Astrocyte (in vitro differentiated cells and primary cell): ENCODE data around the gene CCDC137. TPM values are rescaled to one million over a fixed set of nuclear protein-coding genes. Genes with fewer than 3 reads are reported as not detected.
A peak's percentile ranks its signal among the peaks of the same experiment; 100 is the strongest.

Source experiments
- DNase-seq: peaks from one replicate; pipeline ENCODE4 v3.0.0-alpha.2; 2010; ENCODE audit warnings: low read depth
- FAIRE-seq: peaks from 2 replicates; lab custom pipeline; 2011; peaks lifted over from hg19 to GRCh38; lab: Jason Lieb, UNC
- H2AFZ ChIP-seq: 2 replicates; pipeline ENCODE4 v1.6.0; 2012; ENCODE audit warnings: low read depth, low read length, inconsistent platforms
- H3K27ac ChIP-seq: 2 replicates; pipeline ENCODE4 v1.5.1; 2011; ENCODE audit warnings: low read depth, low read length, inconsistent platforms
- H3K27me3 ChIP-seq: 2 replicates; pipeline ENCODE4 v1.6.0; 2011; ENCODE audit warnings: low read length, inconsistent platforms; ENCODE audit not compliant: insufficient read depth
- H3K36me3 ChIP-seq: 2 replicates; pipeline ENCODE4 v1.5.1; 2011; ENCODE audit warnings: low read length, inconsistent platforms; ENCODE audit not compliant: insufficient read depth
- H3K4me1 ChIP-seq: 2 replicates; pipeline ENCODE4 v1.5.1; 2011; ENCODE audit warnings: low read length, inconsistent platforms; ENCODE audit not compliant: insufficient read depth
- H3K4me2 ChIP-seq: 2 replicates; pipeline ENCODE4 v1.6.0; 2012; ENCODE audit warnings: low read length, inconsistent platforms
- H3K4me3 ChIP-seq: 2 replicates; pipeline ENCODE4 v1.5.1; 2011; ENCODE audit warnings: low read depth, mild to moderate bottlenecking, low read length, inconsistent platforms; ENCODE audit not compliant: insufficient read depth
- H3K79me2 ChIP-seq: 2 replicates; pipeline ENCODE4 v1.6.0; 2012; ENCODE audit warnings: mild to moderate bottlenecking, low read length, inconsistent platforms; ENCODE audit not compliant: insufficient read depth
- H3K9ac ChIP-seq: 2 replicates; pipeline ENCODE4 v1.6.0; 2012; ENCODE audit warnings: mild to moderate bottlenecking, low read length, inconsistent platforms
- H3K9me3 ChIP-seq: 2 replicates; pipeline ENCODE4 v1.5.1; 2012; ENCODE audit warnings: low read depth, mild to moderate bottlenecking, low read length, inconsistent platforms; ENCODE audit not compliant: insufficient read depth
- H4K20me1 ChIP-seq: 2 replicates; pipeline ENCODE4 v1.6.0; 2012; ENCODE audit warnings: low read length, inconsistent platforms; ENCODE audit not compliant: insufficient read depth
- H3K27ac Mint-ChIP-seq: one replicate; pipeline ENCODE4 v1.8.0; 2021; ENCODE audit warnings: mild to moderate bottlenecking, mixed read lengths; ENCODE audit not compliant: unreplicated experiment
- H3K27me3 Mint-ChIP-seq: one replicate; pipeline ENCODE4 v1.8.0; 2021; ENCODE audit warnings: low read depth, mixed read lengths; ENCODE audit not compliant: unreplicated experiment
- H3K36me3 Mint-ChIP-seq: one replicate; pipeline ENCODE4 v1.8.0; 2021; ENCODE audit warnings: low read depth, mixed read lengths; ENCODE audit not compliant: unreplicated experiment
- H3K4me1 Mint-ChIP-seq: one replicate; pipeline ENCODE4 v1.8.0; 2021; ENCODE audit warnings: low read depth, mixed read lengths; ENCODE audit not compliant: unreplicated experiment
- H3K4me3 Mint-ChIP-seq: one replicate; pipeline ENCODE4 v1.8.0; 2021; ENCODE audit warnings: mild to moderate bottlenecking, moderate library complexity, mixed read lengths; ENCODE audit not compliant: unreplicated experiment
- H3K9me3 Mint-ChIP-seq: one replicate; pipeline ENCODE4 v1.8.0; 2021; ENCODE audit warnings: mild to moderate bottlenecking, mixed read lengths; ENCODE audit not compliant: unreplicated experiment
- EZH2 ChIP-seq: IDR thresholded peaks from 2 replicates; pipeline ENCODE4 v1.6.1; 2012; ENCODE audit warnings: mild to moderate bottlenecking, low read length, inconsistent platforms; ENCODE audit not compliant: insufficient read depth
- total RNA-seq: library from RNA; stranded (reverse); gene quantifications from 2 replicates; pipeline ENCODE4 v1.2.1, GENCODE V29; 2021
- TF ChIP-seq, protein P1 (sequence below): IDR thresholded peaks from 2 replicates; pipeline ENCODE4 v1.5.1; 2011; ENCODE audit warnings: low read depth, mild to moderate bottlenecking, inconsistent platforms, low read length, moderate library complexity; ENCODE audit not compliant: insufficient read depth

Gene CCDC137
- total RNA-seq, 1 donor from 2014 or later = 29.4 TPM

DNA sequence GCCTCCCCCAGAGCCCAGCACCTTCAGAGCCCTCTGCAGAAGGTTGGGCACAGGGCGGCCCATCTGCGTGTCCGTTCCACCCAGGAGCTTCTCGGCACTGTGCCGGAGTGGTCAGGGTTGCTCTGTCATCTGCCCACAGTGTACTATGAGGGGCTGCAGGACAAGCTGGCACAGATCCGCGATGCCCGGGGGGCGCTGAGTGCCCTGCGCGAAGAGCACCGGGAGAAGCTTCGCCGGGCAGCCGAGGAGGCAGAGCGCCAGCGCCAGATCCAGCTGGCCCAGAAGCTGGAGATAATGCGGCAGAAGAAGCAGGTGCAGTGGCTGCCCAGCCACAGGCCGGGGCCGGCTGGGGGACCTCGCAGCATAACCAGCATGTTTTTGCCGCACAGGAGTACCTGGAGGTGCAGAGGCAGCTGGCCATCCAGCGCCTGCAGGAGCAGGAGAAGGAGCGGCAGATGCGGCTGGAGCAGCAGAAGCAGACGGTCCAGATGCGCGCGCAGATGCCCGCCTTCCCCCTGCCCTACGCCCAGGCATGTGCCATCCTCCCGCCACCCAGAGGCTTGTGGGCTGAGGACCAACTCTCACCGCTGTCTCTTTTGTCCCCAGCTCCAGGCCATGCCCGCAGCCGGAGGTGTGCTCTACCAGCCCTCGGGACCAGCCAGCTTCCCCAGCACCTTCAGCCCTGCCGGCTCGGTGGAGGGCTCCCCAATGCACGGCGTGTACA lies 29.8 kb downstream of the CCDC137 start:
- Histone ChIP-seq H3K36me3 (peaks cover 32% of the 10 kb centered on the region), H3K9ac (no peak overlapping the region), H3K4me1 (peaks cover 8% of the 10 kb centered on the region), H3K4me2 (no peak overlapping the region), H3K27ac (no peak overlapping the region), H3K79me2 (peaks cover 92% of the 10 kb centered on the region), H2AFZ (no peak overlapping the region), H3K27me3 (no peaks in the 10 kb centered on the region), H3K9me3 (no peaks in the 10 kb centered on the region), H4K20me1 (peaks cover 83% of the 10 kb centered on the region), H3K4me3 (no peak overlapping the region)
- Mint-ChIP-seq H3K27ac (no peak overlapping the region), H3K4me3 (no peak overlapping the region), H3K27me3 (no peaks in the 10 kb centered on the region), H3K36me3 (peaks cover 13% of the 10 kb centered on the region), H3K9me3 (no peaks in the 10 kb centered on the region), H3K4me1 (peaks cover 3% of the 10 kb centered on the region)
- TF ChIP-seq EZH2 = no peak
- TF ChIP-seq, protein P1, sequence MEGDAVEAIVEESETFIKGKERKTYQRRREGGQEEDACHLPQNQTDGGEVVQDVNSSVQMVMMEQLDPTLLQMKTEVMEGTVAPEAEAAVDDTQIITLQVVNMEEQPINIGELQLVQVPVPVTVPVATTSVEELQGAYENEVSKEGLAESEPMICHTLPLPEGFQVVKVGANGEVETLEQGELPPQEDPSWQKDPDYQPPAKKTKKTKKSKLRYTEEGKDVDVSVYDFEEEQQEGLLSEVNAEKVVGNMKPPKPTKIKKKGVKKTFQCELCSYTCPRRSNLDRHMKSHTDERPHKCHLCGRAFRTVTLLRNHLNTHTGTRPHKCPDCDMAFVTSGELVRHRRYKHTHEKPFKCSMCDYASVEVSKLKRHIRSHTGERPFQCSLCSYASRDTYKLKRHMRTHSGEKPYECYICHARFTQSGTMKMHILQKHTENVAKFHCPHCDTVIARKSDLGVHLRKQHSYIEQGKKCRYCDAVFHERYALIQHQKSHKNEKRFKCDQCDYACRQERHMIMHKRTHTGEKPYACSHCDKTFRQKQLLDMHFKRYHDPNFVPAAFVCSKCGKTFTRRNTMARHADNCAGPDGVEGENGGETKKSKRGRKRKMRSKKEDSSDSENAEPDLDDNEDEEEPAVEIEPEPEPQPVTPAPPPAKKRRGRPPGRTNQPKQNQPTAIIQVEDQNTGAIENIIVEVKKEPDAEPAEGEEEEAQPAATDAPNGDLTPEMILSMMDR = no peak
- no peak for DNase-seq
- no peak for FAIRE-seq

DNA sequence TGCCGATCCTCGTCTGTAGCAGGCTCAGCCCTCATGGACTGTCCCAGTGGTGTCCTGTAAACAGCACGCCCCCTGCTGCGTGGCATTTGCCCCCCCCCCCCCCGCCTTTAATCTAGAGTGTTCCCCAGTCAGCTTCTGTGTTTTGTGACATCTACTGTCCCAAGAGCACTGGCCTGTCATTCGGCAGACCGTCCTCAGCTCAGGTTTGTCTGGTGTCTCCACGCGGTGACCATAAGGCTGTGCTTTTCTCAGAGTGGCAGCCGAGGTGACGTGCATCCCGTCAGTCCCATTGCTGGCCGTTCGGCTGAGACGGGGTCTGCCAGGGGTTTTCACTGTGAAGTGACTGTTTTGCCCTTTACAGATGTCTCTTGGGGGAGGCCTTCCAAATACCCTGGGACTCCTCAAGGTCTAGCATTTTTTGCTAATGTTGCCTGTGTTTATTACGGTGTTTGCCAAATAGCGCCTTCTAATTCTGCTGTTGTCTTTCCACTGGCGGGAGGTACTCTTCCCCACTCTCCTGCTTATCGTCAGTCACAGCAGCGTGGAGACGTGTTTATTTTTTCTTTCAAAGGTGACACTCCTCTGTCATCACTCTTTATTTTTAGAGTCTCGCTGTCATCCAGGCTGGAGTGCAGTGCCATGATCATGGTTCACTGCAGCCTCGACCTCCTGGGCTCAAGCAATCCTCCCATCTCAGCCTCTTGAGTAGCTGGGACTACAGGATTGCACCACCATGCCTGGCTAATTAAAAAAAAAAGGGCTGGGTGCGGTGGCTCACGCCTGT lies 30.9 kb downstream of the CCDC137 start:
- H3K4me3 Mint-ChIP-seq = no peak overlapping the region

More for the DNA sequence above, 30.9 kb downstream of the CCDC137 start:
- H3K79me2 ChIP-seq = peaks cover 92% of the 10 kb centered on the region
- peaks cover 18% of the 10 kb centered on the region for H3K4me1 ChIP-seq
- peaks cover 13% of the 10 kb centered on the region for H3K36me3 Mint-ChIP-seq
- H2AFZ ChIP-seq = no peak overlapping the region
- peaks cover 83% of the 10 kb centered on the region for H4K20me1 ChIP-seq
- H3K27me3 Mint-ChIP-seq = no peaks in the 10 kb centered on the region
- H3K36me3 ChIP-seq = peaks cover 37% of the 10 kb centered on the region
- no peaks in the 10 kb centered on the region for H3K9me3 ChIP-seq
- peak overlapping the region; percentile 53 for H3K27ac Mint-ChIP-seq
- H3K27ac ChIP-seq = no peak overlapping the region
- no peak overlapping the region for H3K4me3 ChIP-seq
- no peak for DNase-seq
- TF ChIP-seq EZH2 = no peak
- TF ChIP-seq, protein P1 = no peak
- peaks cover 7% of the 10 kb centered on the region for H3K4me1 Mint-ChIP-seq
- no peak for FAIRE-seq
- H3K9me3 Mint-ChIP-seq = no peaks in the 10 kb centered on the region
- H3K4me2 ChIP-seq = no peak overlapping the region
- H3K27me3 ChIP-seq = no peaks in the 10 kb centered on the region
- no peak overlapping the region for H3K9ac ChIP-seq
